Mucosa of descending colon (tissue), 3 donors: ENCODE measurements around the gene ITPRIP. TPM values are rescaled to one million over a fixed set of nuclear protein-coding genes. Genes with fewer than 3 reads are reported as not detected.

Experiments
- ATAC-seq: fragments of 200-7000 bp; cut with Tn5 transposase; one replicate; pipeline ENCODE4 v1.9.1; 2020; ENCODE audit warnings: mild to moderate bottlenecking, moderate library complexity
- DNase-seq, 3 donors: peaks; one replicate each; pipeline ENCODE4 v3.0.0-alpha.2; 2020
- H3K36me3 ChIP-seq: fragments of 200-600 bp; one replicate; pipeline ENCODE4 v1.8.0; 2021; ENCODE audit warnings: low read depth, mild to moderate bottlenecking
- H3K4me1 ChIP-seq: fragments of 200-600 bp; one replicate; pipeline ENCODE4 v1.8.0; 2021; ENCODE audit warnings: low read depth, mild to moderate bottlenecking
- H3K4me3 ChIP-seq: fragments of 200-600 bp; one replicate; pipeline ENCODE4 v1.8.0; 2021; ENCODE audit warnings: mild to moderate bottlenecking
- H3K9me3 ChIP-seq: fragments of 200-600 bp; one replicate; pipeline ENCODE4 v1.8.0; 2021; ENCODE audit warnings: mild to moderate bottlenecking
- intact Hi-C, 2 donors: fragments of 100-400 bp; cut with DNase I in 1 of 2; cut with micrococcal nuclease in 1 of 2; formaldehyde crosslinking; loops; one replicate each; pipeline versions ENCODE4 v1.11.0 to v1.11.1; 2022; cut with DNase I, micrococcal nuclease
- total RNA-seq, 3 donors: library from RNA; stranded (reverse); fragmentation: NEBNext Ultra II Directional in 2 of 3; extraction: Animal tissue kit (Norgen Biotek cat#: 25700) in 2 of 3; gene quantifications; one replicate each; pipeline versions ENCODE4 v1.2.1 to v1.2.4, GENCODE V29; 2021 to 2023
- TF ChIP-seq, protein P1 (sequence below): fragments of 200-600 bp; IDR thresholded peaks from one replicate; pipeline ENCODE4 v1.8.0; 2022; ENCODE audit warnings: antibody characterized with exemption, mild to moderate bottlenecking
- donor health status: DM: no; HTN: no; CAD: no; lungs with moderate emphysema.
- donor health status: DM: no; HTN: no; CAD: no.
- donor health status: DM: no; HTN: yes; CAD: no.

ITPRIP gene
- total RNA-seq, 3 donors from 2014 or later = 3.2 to 10.7 (median 5.7) TPM

DNA sequence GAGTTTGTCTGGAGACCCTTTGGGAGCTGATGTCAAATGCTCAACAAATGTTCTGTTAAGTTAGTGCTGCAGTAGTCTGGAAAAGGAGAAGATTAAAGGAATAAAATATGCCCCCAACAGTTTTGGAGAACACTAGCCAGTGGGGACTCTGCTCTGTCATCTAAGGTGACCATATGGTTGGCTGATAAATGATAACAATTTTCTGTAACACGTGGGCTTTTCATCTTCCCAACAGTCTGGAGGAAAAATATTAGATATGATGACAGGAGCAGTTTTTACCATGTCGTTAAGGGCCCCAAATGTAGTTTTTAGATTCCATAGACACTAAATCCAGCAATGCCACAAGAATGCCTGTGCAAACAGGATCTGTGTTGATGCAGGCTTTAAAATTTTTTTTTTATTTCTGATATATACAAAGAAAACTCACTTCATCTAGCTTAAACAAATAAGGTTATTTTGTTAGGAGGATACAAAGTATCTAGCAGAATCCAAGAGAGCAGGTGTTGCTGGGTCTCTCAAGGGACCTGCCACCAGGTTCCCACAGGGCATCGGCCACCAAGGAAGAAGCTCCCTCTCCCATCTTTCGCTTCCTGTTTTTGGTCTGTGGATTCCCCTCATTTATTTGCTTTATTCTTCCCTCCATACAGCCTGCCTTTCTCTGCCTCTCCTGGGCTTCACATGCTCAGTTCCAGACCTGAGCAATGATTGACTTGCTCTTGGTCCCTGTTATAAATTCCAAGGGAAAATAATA lies 9.2 kb upstream of the ITPRIP start:
- no peaks in the 10 kb centered on the region for H3K4me1 ChIP-seq
- H3K36me3 ChIP-seq = no peaks in the 10 kb centered on the region
- DNase-seq = no peak
- intact Hi-C loops = loop anchor here in 1 of 2 donors (5.0 kb wide), 1 partner anchor 45 kb away; no protein-coding TSS in a partner anchor
- no peak for ATAC-seq
- H3K9me3 ChIP-seq = no peaks in the 10 kb centered on the region
- H3K4me3 ChIP-seq = no peak overlapping the region
- TF ChIP-seq, protein P1, sequence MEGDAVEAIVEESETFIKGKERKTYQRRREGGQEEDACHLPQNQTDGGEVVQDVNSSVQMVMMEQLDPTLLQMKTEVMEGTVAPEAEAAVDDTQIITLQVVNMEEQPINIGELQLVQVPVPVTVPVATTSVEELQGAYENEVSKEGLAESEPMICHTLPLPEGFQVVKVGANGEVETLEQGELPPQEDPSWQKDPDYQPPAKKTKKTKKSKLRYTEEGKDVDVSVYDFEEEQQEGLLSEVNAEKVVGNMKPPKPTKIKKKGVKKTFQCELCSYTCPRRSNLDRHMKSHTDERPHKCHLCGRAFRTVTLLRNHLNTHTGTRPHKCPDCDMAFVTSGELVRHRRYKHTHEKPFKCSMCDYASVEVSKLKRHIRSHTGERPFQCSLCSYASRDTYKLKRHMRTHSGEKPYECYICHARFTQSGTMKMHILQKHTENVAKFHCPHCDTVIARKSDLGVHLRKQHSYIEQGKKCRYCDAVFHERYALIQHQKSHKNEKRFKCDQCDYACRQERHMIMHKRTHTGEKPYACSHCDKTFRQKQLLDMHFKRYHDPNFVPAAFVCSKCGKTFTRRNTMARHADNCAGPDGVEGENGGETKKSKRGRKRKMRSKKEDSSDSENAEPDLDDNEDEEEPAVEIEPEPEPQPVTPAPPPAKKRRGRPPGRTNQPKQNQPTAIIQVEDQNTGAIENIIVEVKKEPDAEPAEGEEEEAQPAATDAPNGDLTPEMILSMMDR = no peak

DNA sequence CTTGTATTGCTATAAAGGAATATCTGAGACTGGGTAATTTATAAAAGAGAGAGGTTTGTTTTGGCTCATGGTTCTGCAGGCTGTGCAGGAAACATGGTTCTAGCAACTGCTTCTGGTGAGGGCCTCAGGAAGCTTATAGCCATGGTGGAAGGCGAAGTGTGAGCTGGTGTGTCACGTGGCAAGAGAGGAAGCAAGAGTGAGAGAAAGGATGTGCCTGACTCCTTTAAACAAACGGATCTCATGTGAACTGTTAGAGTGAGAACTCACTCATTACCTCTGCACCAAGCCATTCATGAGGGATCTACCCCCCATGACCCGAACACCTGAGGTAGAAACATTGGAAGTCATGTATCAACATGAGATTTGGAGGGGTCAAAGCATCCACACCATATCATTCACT lies 7.7 kb upstream of the ITPRIP start:
- DNase-seq (no peak), ATAC-seq (no peak)
- intact Hi-C loops = loop anchor here in 1 of 2 donors (5.0 kb wide), 1 partner anchor 44 kb away; no protein-coding TSS in a partner anchor
- Histone ChIP-seq H3K36me3 (no peaks in the 10 kb centered on the region), H3K9me3 (no peaks in the 10 kb centered on the region), H3K4me3 (no peak overlapping the region), H3K4me1 (no peaks in the 10 kb centered on the region)
- TF ChIP-seq, protein P1 = no peak

DNA sequence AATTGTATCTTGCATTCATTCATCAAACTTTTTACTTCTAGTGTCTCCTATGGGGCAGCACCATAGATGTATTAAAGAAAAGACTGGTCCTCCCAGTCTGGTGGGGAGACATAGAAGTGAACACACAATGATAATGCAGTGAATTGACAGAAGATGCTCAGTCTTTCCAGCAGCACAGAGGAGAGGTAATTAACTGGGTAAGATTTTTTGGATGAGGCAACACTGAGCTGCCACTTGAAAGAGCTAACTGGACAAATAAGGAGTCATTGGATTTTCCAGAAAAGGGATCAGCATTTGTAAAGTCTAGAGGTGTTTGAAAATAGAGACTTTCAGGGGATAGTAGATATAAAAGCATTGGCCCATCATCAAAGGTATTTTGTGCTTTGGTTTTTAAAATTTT lies 7.2 kb upstream of the ITPRIP start:
- intact Hi-C loops = loop anchor here in 1 of 2 donors (5.0 kb wide), 1 partner anchor 43 kb away; no protein-coding TSS in a partner anchor
- Histone ChIP-seq H3K4me3 (no peak overlapping the region), H3K4me1 (peaks cover 4% of the 10 kb centered on the region), H3K36me3 (no peaks in the 10 kb centered on the region), H3K9me3 (no peaks in the 10 kb centered on the region)
- no peak for DNase-seq
- ATAC-seq = no peak
- TF ChIP-seq, protein P1 = no peak

DNA sequence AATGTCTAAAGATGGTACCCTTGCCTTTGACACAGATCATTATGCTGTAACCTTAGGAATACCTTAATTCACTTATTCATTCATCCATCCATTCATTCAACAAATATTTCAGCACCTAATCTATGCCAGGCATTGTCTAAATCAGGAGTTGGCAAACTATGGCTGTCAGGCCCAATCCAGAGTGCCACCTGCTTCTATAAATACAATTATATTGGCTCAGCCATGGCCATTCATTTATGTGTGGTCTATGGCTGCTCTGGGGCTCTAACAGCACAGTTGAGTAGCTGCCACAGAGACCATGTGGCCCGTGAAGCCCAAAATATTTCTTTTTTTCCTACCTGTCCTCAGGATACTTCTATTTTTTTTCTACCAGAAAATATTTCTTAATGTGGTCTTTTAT lies 6.0 kb upstream of the ITPRIP start:
- TF ChIP-seq, protein P1 = no peak
- no peak for DNase-seq
- Histone ChIP-seq H3K4me1 (peaks cover 17% of the 10 kb centered on the region), H3K9me3 (no peaks in the 10 kb centered on the region), H3K4me3 (no peak overlapping the region), H3K36me3 (no peaks in the 10 kb centered on the region)
- intact Hi-C loops = no loop called here
- ATAC-seq = no peak

DNA sequence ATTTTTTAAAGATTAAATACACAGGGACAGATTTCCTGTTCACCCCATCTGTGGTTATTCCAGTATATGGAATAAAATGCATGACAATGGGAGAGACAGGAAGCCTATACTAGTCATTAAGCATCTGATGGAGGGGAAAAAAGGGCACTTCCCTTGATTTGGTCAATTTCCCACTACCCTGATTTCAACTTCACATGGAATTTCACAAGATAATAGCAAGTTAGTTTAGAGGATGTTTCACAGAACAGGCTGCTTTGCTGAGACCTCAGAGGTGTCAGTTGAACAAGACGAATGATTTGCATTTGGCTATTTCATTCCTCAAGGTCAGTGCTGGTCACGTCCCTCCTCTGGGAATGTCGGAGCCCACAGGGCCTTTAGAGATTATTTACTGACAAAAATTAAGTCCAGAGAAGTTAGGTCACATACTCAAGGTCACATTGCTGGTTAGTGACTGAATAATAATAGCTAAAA lies 4.7 kb upstream of the ITPRIP start:
- no peak for DNase-seq
- Histone ChIP-seq H3K4me3 (no peak overlapping the region), H3K36me3 (no peaks in the 10 kb centered on the region), H3K4me1 (peaks cover 20% of the 10 kb centered on the region), H3K9me3 (no peaks in the 10 kb centered on the region)
- ATAC-seq = no peak
- intact Hi-C loops = no loop called here
- TF ChIP-seq, protein P1 = no peak
